Loucy (cell line): ENCODE results near the gene KIF2C.

ENCODE experiments used
- H2AFZ ChIP-seq: fragments of 200-600 bp; sonication (generic); 2 replicates; pipeline ENCODE4 v1.6.0; 2016; ENCODE audit warnings: antibody characterized with exemption, mild to moderate bottlenecking, low read length, moderate library complexity
- H3F3A ChIP-seq: fragments of 200-600 bp; 2 replicates; pipeline ENCODE4 v1.6.0; 2016; ENCODE audit warnings: antibody characterized with exemption, low read depth, mild to moderate bottlenecking
- H3K27me3 ChIP-seq: fragments of 200-600 bp; sonication (generic); 2 replicates; pipeline ENCODE4 v1.6.1; 2014; ENCODE audit warnings: low read length, mild to moderate bottlenecking; ENCODE audit not compliant: insufficient read depth, poor library complexity, severe bottlenecking
- H3K36me3 ChIP-seq: fragments of 200-600 bp; sonication (generic); 2 replicates; pipeline ENCODE4 v1.6.1; 2016; ENCODE audit warnings: low read length; ENCODE audit not compliant: insufficient read depth
- H3K4me1 ChIP-seq: fragments of 200-600 bp; sonication (generic); 2 replicates; pipeline ENCODE4 v1.5.1; 2014; ENCODE audit warnings: low read length, mild to moderate bottlenecking; ENCODE audit not compliant: insufficient read depth, poor library complexity, severe bottlenecking
- H3K4me2 ChIP-seq: fragments of 200-600 bp; sonication (generic); 2 replicates; pipeline ENCODE4 v1.6.0; 2014; ENCODE audit warnings: antibody characterized with exemption, low read length, low read depth, mild to moderate bottlenecking; ENCODE audit not compliant: poor library complexity, severe bottlenecking
- H3K4me3 ChIP-seq: fragments of 200-600 bp; sonication (generic); 2 replicates; pipeline ENCODE4 v1.5.1; 2014; ENCODE audit warnings: low read length, mild to moderate bottlenecking, mixed read lengths; ENCODE audit not compliant: poor library complexity, severe bottlenecking
- H3K79me2 ChIP-seq: fragments of 200-600 bp; sonication (generic); 2 replicates; pipeline ENCODE4 v1.6.1; 2014; ENCODE audit warnings: low read length; ENCODE audit not compliant: insufficient read depth
- H3K9ac ChIP-seq: fragments of 200-600 bp; sonication (generic); 2 replicates; pipeline ENCODE4 v1.6.0; 2014; ENCODE audit warnings: mild to moderate bottlenecking, low read depth, low read length, moderate library complexity; ENCODE audit not compliant: poor library complexity, severe bottlenecking
- H3K9me2 ChIP-seq: fragments of 200-600 bp; sonication (generic); replicated peaks from 2 replicates; pipeline ENCODE4 v1.6.1; 2016; ENCODE audit warnings: low read depth, low read length, mixed read lengths
- H3K9me3 ChIP-seq: fragments of 200-600 bp; sonication (generic); 2 replicates; pipeline ENCODE4 v1.6.1; 2014; ENCODE audit warnings: mild to moderate bottlenecking, antibody characterized with exemption, low read length, low read depth; ENCODE audit not compliant: insufficient read depth
- H4K20me1 ChIP-seq: fragments of 200-600 bp; sonication (generic); 2 replicates; pipeline ENCODE4 v1.6.0; 2014; ENCODE audit warnings: antibody characterized with exemption, low read length, mild to moderate bottlenecking; ENCODE audit not compliant: insufficient read depth, poor library complexity, severe bottlenecking
- EZH2phosphoT487 ChIP-seq: fragments of 200-600 bp; IDR thresholded peaks from 2 replicates; pipeline ENCODE4 v1.6.1; 2018; ENCODE audit warnings: antibody characterized with exemption, mild to moderate bottlenecking, moderate library complexity, borderline replicate concordance
- TF ChIP-seq, protein P1 (sequence below): fragments of 200-600 bp; sonication (generic); conservative IDR thresholded peaks from 2 replicates; pipeline ENCODE4 v1.5.1; 2014; ENCODE audit warnings: mild to moderate bottlenecking, antibody characterized with exemption, low read length

The KIF2C gene

DNA sequence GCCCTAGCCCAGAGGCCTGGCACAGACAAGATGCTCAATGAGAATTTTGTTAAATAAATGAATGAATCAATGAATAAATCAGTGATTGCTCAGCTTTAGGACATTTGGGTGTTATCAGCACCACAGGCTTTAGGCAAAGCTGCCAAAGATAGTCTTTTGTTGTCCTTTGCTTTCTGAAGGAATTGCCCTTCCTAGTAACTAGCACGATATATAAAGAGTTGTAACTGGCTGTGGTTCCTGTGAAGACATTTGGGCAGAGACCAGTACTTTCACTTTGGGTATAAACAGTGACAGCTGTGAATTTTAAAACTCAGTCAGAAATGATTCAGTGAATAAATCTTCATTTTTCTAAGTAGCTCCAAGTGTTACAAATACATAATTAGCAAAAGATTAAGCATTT, 22.0 kb upstream of the KIF2C start:
- 0 out of 2 replicates have a peak overlapping the region, but pooled peaks have one; percentile 33 for H2AFZ ChIP-seq
- H3K27me3 ChIP-seq, result no peaks in the 10 kb centered on the region
- H3K9me2 ChIP-seq, result no peaks in the 10 kb centered on the region
- no peaks in the 10 kb centered on the region for H3F3A ChIP-seq
- no peak overlapping the region for H3K4me2 ChIP-seq
- TF ChIP-seq, protein P1, sequence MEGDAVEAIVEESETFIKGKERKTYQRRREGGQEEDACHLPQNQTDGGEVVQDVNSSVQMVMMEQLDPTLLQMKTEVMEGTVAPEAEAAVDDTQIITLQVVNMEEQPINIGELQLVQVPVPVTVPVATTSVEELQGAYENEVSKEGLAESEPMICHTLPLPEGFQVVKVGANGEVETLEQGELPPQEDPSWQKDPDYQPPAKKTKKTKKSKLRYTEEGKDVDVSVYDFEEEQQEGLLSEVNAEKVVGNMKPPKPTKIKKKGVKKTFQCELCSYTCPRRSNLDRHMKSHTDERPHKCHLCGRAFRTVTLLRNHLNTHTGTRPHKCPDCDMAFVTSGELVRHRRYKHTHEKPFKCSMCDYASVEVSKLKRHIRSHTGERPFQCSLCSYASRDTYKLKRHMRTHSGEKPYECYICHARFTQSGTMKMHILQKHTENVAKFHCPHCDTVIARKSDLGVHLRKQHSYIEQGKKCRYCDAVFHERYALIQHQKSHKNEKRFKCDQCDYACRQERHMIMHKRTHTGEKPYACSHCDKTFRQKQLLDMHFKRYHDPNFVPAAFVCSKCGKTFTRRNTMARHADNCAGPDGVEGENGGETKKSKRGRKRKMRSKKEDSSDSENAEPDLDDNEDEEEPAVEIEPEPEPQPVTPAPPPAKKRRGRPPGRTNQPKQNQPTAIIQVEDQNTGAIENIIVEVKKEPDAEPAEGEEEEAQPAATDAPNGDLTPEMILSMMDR, result no peak
- TF ChIP-seq EZH2phosphoT487, result no peak
- no peaks in the 10 kb centered on the region for H3K9me3 ChIP-seq
- no peak overlapping the region for H3K4me3 ChIP-seq
- peaks cover 3% of the 10 kb centered on the region for H3K4me1 ChIP-seq
- no peaks in the 10 kb centered on the region for H3K36me3 ChIP-seq
- H3K9ac ChIP-seq, result no peak overlapping the region
- H3K79me2 ChIP-seq, result no peaks in the 10 kb centered on the region
- H4K20me1 ChIP-seq, result no peaks in the 10 kb centered on the region

DNA sequence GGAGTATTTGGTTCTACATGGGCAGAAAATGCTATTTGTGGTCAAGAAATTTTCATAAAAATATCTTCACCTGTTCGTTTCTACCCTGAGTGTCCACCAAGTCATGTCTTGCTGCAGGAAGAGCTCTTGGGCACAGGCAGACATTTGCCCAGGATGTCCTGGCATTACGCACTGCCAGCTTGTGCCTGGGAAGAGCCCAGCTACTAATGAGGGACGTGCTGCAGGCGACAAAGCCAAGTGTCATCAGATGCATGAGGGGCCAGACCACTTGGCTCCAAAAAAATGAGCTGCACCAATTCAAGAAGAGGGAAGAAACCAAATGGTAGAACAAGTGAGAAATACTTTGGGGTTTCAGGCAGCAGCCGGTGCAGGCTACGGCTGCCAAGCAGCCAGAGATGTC, 21.5 kb upstream of the KIF2C start:
- H3K9ac ChIP-seq, result no peak overlapping the region
- H3K27me3 ChIP-seq, result no peaks in the 10 kb centered on the region
- 0 out of 2 replicates have a peak overlapping the region, but pooled peaks have one; percentile 33 for H2AFZ ChIP-seq
- H3K79me2 ChIP-seq, result no peaks in the 10 kb centered on the region
- H3K36me3 ChIP-seq, result no peaks in the 10 kb centered on the region
- H3F3A ChIP-seq, result no peaks in the 10 kb centered on the region
- H3K4me3 ChIP-seq, result no peak overlapping the region
- no peaks in the 10 kb centered on the region for H3K9me3 ChIP-seq
- peaks cover 4% of the 10 kb centered on the region for H3K4me1 ChIP-seq
- no peaks in the 10 kb centered on the region for H4K20me1 ChIP-seq
- no peaks in the 10 kb centered on the region for H3K9me2 ChIP-seq
- no peak overlapping the region for H3K4me2 ChIP-seq
- no peak for TF ChIP-seq EZH2phosphoT487
- TF ChIP-seq, protein P1, result no peak

DNA sequence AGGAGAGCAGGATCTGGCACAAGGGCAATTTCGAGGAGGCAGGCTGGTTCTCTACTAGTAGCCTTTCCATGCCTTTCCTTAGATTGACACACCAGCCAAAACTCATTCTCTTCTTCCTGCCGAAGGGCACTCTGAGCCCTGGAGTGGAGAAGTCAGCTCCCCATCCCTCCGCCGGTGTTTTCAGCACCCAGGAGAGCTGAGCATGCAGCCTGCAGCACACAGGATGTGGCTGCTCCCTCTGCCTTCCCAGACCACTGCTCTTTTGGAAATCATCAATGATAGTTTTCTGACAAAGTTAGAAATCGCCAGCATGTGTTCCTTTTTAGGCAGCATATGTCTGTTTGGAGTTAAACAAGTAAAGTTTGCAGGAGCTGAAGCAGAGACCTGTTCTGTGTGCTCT, 20.3 kb upstream of the KIF2C start:
- no peaks in the 10 kb centered on the region for H3F3A ChIP-seq
- H2AFZ ChIP-seq, result no peak overlapping the region
- H3K27me3 ChIP-seq, result no peaks in the 10 kb centered on the region
- H3K4me2 ChIP-seq, result no peak overlapping the region
- H3K36me3 ChIP-seq, result no peaks in the 10 kb centered on the region
- H3K4me1 ChIP-seq, result peaks cover 12% of the 10 kb centered on the region
- H3K9ac ChIP-seq, result no peak overlapping the region
- H3K4me3 ChIP-seq, result no peak overlapping the region
- TF ChIP-seq EZH2phosphoT487, result no peak
- TF ChIP-seq, protein P1, result no peak
- no peaks in the 10 kb centered on the region for H3K9me3 ChIP-seq
- no peaks in the 10 kb centered on the region for H3K79me2 ChIP-seq
- no peaks in the 10 kb centered on the region for H4K20me1 ChIP-seq
- no peaks in the 10 kb centered on the region for H3K9me2 ChIP-seq
